ENCODE results near the gene RHBDF2. TPM values are rescaled to one million over a fixed set of nuclear protein-coding genes. Genes with fewer than 3 reads are reported as not detected.

The RHBDF2 gene
- total RNA-seq, 2 experiments from 2014 or later: 144 to 173 TPM

- no peak overlapping the region for H3K4me3 ChIP-seq (ENCODE audit: low read depth, low read length, poor library complexity, severe bottlenecking)
- H2AFZ ChIP-seq (ENCODE audit: low read length): no peak overlapping the region
- DNase-seq (ENCODE audit: low spot score): no peak
- no TSS peak for BruUV-seq (replicated peaks)
- peaks cover 31% of the 10 kb centered on the region for H3K36me3 ChIP-seq (ENCODE audit: insufficient read depth, low read length)
- H4K20me1 ChIP-seq (ENCODE audit: insufficient read depth, low read length): peaks cover 3% of the 10 kb centered on the region; the same call in 1 of the 2 replicates
- intact Hi-C loops (cut with micrococcal nuclease; ENCODE audit: unreplicated experiment): no loop called here
- H3K4me2 ChIP-seq (ENCODE audit: low read length): peak overlapping the region; percentile 65
- no peaks in the 10 kb centered on the region for H3K9me3 ChIP-seq (ENCODE audit: low read length)
- POLR2A ChIA-PET: interaction anchor here (0.6 to 1.4 kb wide), 6 partner anchors 9 to 909 kb away, joined by 3 to 4 read pairs (median 4); partner anchors contain the start of gene LLGL2
- H3K79me2 ChIP-seq (ENCODE audit: insufficient read depth, low read depth, low read length): peaks cover 98% of the 10 kb centered on the region
- H3K4me1 ChIP-seq (ENCODE audit: insufficient read depth, low read length, poor library complexity, severe bottlenecking): peaks cover 84% of the 10 kb centered on the region
- no peaks in the 10 kb centered on the region for H3K9me2 ChIP-seq (ENCODE audit: insufficient read depth, low read length)
- CTCF ChIA-PET (ENCODE audit: unreplicated experiment): interaction anchor here (0.5 to 1.5 kb wide), 3 partner anchors 7 to 24 kb away, joined by 3 to 7 read pairs (median 3); no protein-coding TSS in a partner anchor
- no peak overlapping the region for H3K27ac ChIP-seq (ENCODE audit: low read depth, low read length, poor library complexity, severe bottlenecking)
- no peak for TF ChIP-seq EZH2phosphoT487 (IDR thresholded peaks at IDR 0.05; ENCODE audit: borderline replicate concordance, low read depth, low read length)
- no peak for TF ChIP-seq CTCF (conservative IDR thresholded peaks at IDR 0.05; ENCODE audit: low read length)
Measured at GRCh38 chr17:76434870-76435269, 66.4 kb downstream of the RHBDF2 start.

GRCh38 chr17:76433693-76434092 lies 67.5 kb downstream of the RHBDF2 start:
- peaks cover 84% of the 10 kb centered on the region for H3K4me1 ChIP-seq (ENCODE audit: insufficient read depth, low read length, poor library complexity, severe bottlenecking)
- TF ChIP-seq EZH2phosphoT487 (IDR thresholded peaks at IDR 0.05; ENCODE audit: borderline replicate concordance, low read depth, low read length): no peak
- TF ChIP-seq CTCF (conservative IDR thresholded peaks at IDR 0.05; ENCODE audit: low read length): no peak
- peaks cover 20% of the 10 kb centered on the region; the same call in 1 of the 2 replicates for H3K36me3 ChIP-seq (ENCODE audit: insufficient read depth, low read length)
- ChIA-PET POLR2A (no interaction called here), CTCF (ENCODE audit: unreplicated experiment) (no interaction called here)
- H2AFZ ChIP-seq (ENCODE audit: low read length): no peak overlapping the region
- no TSS peak for BruUV-seq (replicated peaks)
- intact Hi-C loops (cut with micrococcal nuclease; ENCODE audit: unreplicated experiment): loop anchor here (2.0 kb wide), 1 partner anchor 19 kb away; the partner anchor contains the start of gene UBE2O
- peak overlapping the region; percentile 65 for H3K4me2 ChIP-seq (ENCODE audit: low read length)
- H3K79me2 ChIP-seq (ENCODE audit: insufficient read depth, low read depth, low read length): peaks cover 98% of the 10 kb centered on the region
- peak overlapping the region; percentile 92 for H3K27ac ChIP-seq (ENCODE audit: low read depth, low read length, poor library complexity, severe bottlenecking)
- H4K20me1 ChIP-seq (ENCODE audit: insufficient read depth, low read length): no peaks in the 10 kb centered on the region
- DNase-seq (ENCODE audit: low spot score): peak; percentile 34
- H3K4me3 ChIP-seq (ENCODE audit: low read depth, low read length, poor library complexity, severe bottlenecking): peak overlapping the region; percentile 18
- H3K9me2 ChIP-seq (ENCODE audit: insufficient read depth, low read length): no peaks in the 10 kb centered on the region
- H3K9me3 ChIP-seq (ENCODE audit: low read length): no peaks in the 10 kb centered on the region

GRCh38 chr17:76432712-76433336 lies 68.4 kb downstream of the RHBDF2 start:
- H3K4me3 ChIP-seq (ENCODE audit: low read depth, low read length, poor library complexity, severe bottlenecking): peak overlapping the region; percentile 26
- intact Hi-C loops (cut with micrococcal nuclease; ENCODE audit: unreplicated experiment): loop anchor here (2.0 kb wide), 1 partner anchor 20 kb away; the partner anchor contains the start of gene UBE2O
- ChIA-PET CTCF (ENCODE audit: unreplicated experiment) (no interaction called here), POLR2A (no interaction called here)
- H4K20me1 ChIP-seq (ENCODE audit: insufficient read depth, low read length): no peaks in the 10 kb centered on the region
- DNase-seq (ENCODE audit: low spot score): peak; percentile 71
- no peaks in the 10 kb centered on the region for H3K9me3 ChIP-seq (ENCODE audit: low read length)
- peaks cover 96% of the 10 kb centered on the region for H3K79me2 ChIP-seq (ENCODE audit: insufficient read depth, low read depth, low read length)
- peaks cover 83% of the 10 kb centered on the region for H3K4me1 ChIP-seq (ENCODE audit: insufficient read depth, low read length, poor library complexity, severe bottlenecking)
- no peak for TF ChIP-seq EZH2phosphoT487 (IDR thresholded peaks at IDR 0.05; ENCODE audit: borderline replicate concordance, low read depth, low read length)
- peak; percentile 83 for TF ChIP-seq CTCF (conservative IDR thresholded peaks at IDR 0.05; ENCODE audit: low read length)
- BruUV-seq (replicated peaks): no TSS peak
- no peaks in the 10 kb centered on the region for H3K9me2 ChIP-seq (ENCODE audit: insufficient read depth, low read length)
- H2AFZ ChIP-seq (ENCODE audit: low read length): no peak overlapping the region
- peak overlapping the region; percentile 92 for H3K27ac ChIP-seq (ENCODE audit: low read depth, low read length, poor library complexity, severe bottlenecking)
- H3K4me2 ChIP-seq (ENCODE audit: low read length): peak overlapping the region; percentile 65
- H3K36me3 ChIP-seq (ENCODE audit: insufficient read depth, low read length): peaks cover 15% of the 10 kb centered on the region; the same call in 1 of the 2 replicates
